HepG2 (cell line): ENCODE results near the gene ENTPD2. TPM values are rescaled to one million over a fixed set of nuclear protein-coding genes. Genes with fewer than 3 reads are reported as not detected.

Experiments
- BRF2 ChIP-seq: sonication (generic); formaldehyde crosslinking; IDR thresholded peaks from 2 replicates; pipeline ENCODE4 v1.8.1; 2022; ENCODE audit warnings: mild to moderate bottlenecking, missing genetic modification reagents
- CEBPZ ChIP-seq: IDR thresholded peaks from 2 replicates; pipeline ENCODE4 v1.6.1; 2012; ENCODE audit warnings: low read length, improper control_type of control experiment
- GLI4 ChIP-seq: sonication (generic); formaldehyde crosslinking; IDR thresholded peaks from 2 replicates; pipeline ENCODE4 v1.5.1; 2020; ENCODE audit warnings: missing genetic modification reagents, mild to moderate bottlenecking, moderate library complexity, borderline replicate concordance
- HNF4A ChIP-seq: sonication (generic); formaldehyde crosslinking; IDR thresholded peaks from 2 replicates; pipeline ENCODE4 v1.4.0; 2020; ENCODE audit warnings: missing genetic modification reagents
- IRX3 ChIP-seq: sonication (generic); formaldehyde crosslinking; IDR thresholded peaks from 2 replicates; pipeline ENCODE4 v1.8.1; 2023; ENCODE audit warnings: mild to moderate bottlenecking, low read depth, missing genetic modification reagents, borderline replicate concordance
- KDM5B ChIP-seq: sonication (generic); formaldehyde crosslinking; IDR thresholded peaks from 2 replicates; pipeline ENCODE4 v1.4.0; 2020; ENCODE audit warnings: missing genetic modification reagents, mild to moderate bottlenecking, borderline replicate concordance
- MTA1 ChIP-seq: sonication (generic); formaldehyde crosslinking; IDR thresholded peaks from 2 replicates; pipeline ENCODE4 v1.4.0; 2020; ENCODE audit warnings: missing genetic modification reagents, mild to moderate bottlenecking, borderline replicate concordance
- NFIB ChIP-seq: sonication (generic); formaldehyde crosslinking; IDR thresholded peaks from 2 replicates; pipeline ENCODE4 v1.9.0; 2021; ENCODE audit warnings: missing genetic modification reagents, mild to moderate bottlenecking, borderline replicate concordance
- NFRKB ChIP-seq: fragments of 450-650 bp; IDR thresholded peaks from 2 replicates; pipeline ENCODE4 v1.6.1; 2017
- SCMH1 ChIP-seq: sonication (generic); formaldehyde crosslinking; IDR thresholded peaks from 2 replicates; pipeline ENCODE4 v1.9.0; 2021; ENCODE audit warnings: missing genetic modification reagents, mild to moderate bottlenecking, borderline replicate concordance
- ZNF253 ChIP-seq: sonication (generic); formaldehyde crosslinking; IDR thresholded peaks from 2 replicates; pipeline ENCODE4 v1.8.0; 2022; ENCODE audit warnings: mild to moderate bottlenecking, missing genetic modification reagents, borderline replicate concordance
- ZNF354B ChIP-seq: sonication (generic); formaldehyde crosslinking; IDR thresholded peaks from 2 replicates; pipeline ENCODE4 v1.8.0; 2022; ENCODE audit warnings: mild to moderate bottlenecking, missing genetic modification reagents
- ZNF44 ChIP-seq: sonication (generic); formaldehyde crosslinking; IDR thresholded peaks from 2 replicates; pipeline ENCODE4 v1.5.1; 2020; ENCODE audit warnings: mild to moderate bottlenecking, missing genetic modification reagents
- ZNF558 ChIP-seq: sonication (generic); formaldehyde crosslinking; IDR thresholded peaks from 2 replicates; pipeline ENCODE4 v1.9.0; 2022; ENCODE audit warnings: mild to moderate bottlenecking, missing genetic modification reagents, borderline replicate concordance
- ZNF878 ChIP-seq: sonication (generic); formaldehyde crosslinking; IDR thresholded peaks from 2 replicates; pipeline ENCODE4 v1.8.1; 2023; ENCODE audit warnings: mild to moderate bottlenecking, missing genetic modification reagents, moderate library complexity
- polyA plus RNA-seq, 8 experiments: library from polyadenylated mRNA; depleted of rRNA in 3 of 8; stranded (reverse) in 7 of 8; unstranded in 1 of 8; fragments of >200 nt; fragmentation: Illumina TruSeq in 4 of 8; extraction: Trizol in 4 of 8; gene quantifications; 2 replicates each; pipeline versions ENCODE4 v1.2.1 to v1.2.3, GENCODE V29; 2011 to 2016; ENCODE audit warnings: low read depth in 4 of 8, missing spikeins in 1 of 8, mixed read lengths in 1 of 8; ENCODE audit not compliant: insufficient read depth in 1 of 8
- total RNA-seq, 5 experiments: library from RNA; depleted of rRNA; stranded (reverse); fragments of >200 nt; fragmentation: Illumina TruSeq; extraction: Trizol; gene quantifications; 2 replicates each; pipeline ENCODE4 v1.2.3, GENCODE V29; 2016; ENCODE audit warnings: low read depth in 1 of 5
- TF ChIP-seq, protein P1 (sequence below): IDR thresholded peaks from 2 replicates; pipeline ENCODE4 v1.6.1; 2012; ENCODE audit warnings: low read depth, low read length, improper control_type of control experiment
- TF ChIP-seq, protein P2 (sequence below): sonication (generic); formaldehyde crosslinking; IDR thresholded peaks from 2 replicates; pipeline ENCODE4 v1.9.0; 2022; ENCODE audit warnings: missing genetic modification reagents, mild to moderate bottlenecking, borderline replicate concordance
- TF ChIP-seq, protein P3 (sequence below): sonication (generic); formaldehyde crosslinking; IDR thresholded peaks from 2 replicates; pipeline ENCODE4 v1.5.1; 2020; ENCODE audit warnings: missing genetic modification reagents, mild to moderate bottlenecking, borderline replicate concordance

ENTPD2 gene
- total and polyA plus RNA-seq, 2 of the 13 experiments (the other 11 are each of a cell fraction or from before 2014, with no cell fraction given): 0.95 to 3.2 TPM

- no peak for TF ChIP-seq CEBPZ
- no peak for TF ChIP-seq BRF2 (CRISPR knock-in tag)
- TF ChIP-seq SCMH1: no peak
- no peak for TF ChIP-seq NFIB (CRISPR knock-in tag)
- TF ChIP-seq, protein P1, sequence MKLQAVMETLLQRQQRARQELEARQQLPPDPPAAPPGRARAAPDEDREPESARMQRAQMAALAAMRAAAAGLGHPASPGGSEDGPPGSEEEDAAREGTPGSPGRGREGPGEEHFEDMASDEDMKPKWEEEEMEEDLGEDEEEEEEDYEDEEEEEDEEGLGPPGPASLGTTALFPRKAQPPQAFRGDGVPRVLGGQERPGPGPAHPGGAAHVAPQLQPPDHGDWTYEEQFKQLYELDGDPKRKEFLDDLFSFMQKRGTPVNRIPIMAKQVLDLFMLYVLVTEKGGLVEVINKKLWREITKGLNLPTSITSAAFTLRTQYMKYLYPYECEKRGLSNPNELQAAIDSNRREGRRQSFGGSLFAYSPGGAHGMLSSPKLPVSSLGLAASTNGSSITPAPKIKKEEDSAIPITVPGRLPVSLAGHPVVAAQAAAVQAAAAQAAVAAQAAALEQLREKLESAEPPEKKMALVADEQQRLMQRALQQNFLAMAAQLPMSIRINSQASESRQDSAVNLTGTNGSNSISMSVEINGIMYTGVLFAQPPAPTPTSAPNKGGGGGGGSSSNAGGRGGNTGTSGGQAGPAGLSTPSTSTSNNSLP: no peak
- TF ChIP-seq, protein P2, sequence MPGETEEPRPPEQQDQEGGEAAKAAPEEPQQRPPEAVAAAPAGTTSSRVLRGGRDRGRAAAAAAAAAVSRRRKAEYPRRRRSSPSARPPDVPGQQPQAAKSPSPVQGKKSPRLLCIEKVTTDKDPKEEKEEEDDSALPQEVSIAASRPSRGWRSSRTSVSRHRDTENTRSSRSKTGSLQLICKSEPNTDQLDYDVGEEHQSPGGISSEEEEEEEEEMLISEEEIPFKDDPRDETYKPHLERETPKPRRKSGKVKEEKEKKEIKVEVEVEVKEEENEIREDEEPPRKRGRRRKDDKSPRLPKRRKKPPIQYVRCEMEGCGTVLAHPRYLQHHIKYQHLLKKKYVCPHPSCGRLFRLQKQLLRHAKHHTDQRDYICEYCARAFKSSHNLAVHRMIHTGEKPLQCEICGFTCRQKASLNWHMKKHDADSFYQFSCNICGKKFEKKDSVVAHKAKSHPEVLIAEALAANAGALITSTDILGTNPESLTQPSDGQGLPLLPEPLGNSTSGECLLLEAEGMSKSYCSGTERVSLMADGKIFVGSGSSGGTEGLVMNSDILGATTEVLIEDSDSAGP: peak; percentile 72; the same call in 1 of the 2 replicates
- TF ChIP-seq MTA1 (CRISPR knock-in tag): no peak
- TF ChIP-seq, protein P3, sequence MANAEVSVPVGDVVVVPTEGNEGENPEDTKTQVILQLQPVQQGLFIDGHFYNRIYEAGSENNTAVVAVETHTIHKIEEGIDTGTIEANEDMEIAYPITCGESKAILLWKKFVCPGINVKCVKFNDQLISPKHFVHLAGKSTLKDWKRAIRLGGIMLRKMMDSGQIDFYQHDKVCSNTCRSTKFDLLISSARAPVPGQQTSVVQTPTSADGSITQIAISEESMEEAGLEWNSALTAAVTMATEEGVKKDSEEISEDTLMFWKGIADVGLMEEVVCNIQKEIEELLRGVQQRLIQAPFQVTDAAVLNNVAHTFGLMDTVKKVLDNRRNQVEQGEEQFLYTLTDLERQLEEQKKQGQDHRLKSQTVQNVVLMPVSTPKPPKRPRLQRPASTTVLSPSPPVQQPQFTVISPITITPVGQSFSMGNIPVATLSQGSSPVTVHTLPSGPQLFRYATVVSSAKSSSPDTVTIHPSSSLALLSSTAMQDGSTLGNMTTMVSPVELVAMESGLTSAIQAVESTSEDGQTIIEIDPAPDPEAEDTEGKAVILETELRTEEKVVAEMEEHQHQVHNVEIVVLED (CRISPR knock-in tag): peak; percentile 31; the same call in 1 of the 2 replicates
- TF ChIP-seq NFRKB: no peak
- TF ChIP-seq KDM5B (CRISPR knock-in tag): no peak
- TF ChIP-seq ZNF354B (CRISPR knock-in tag): no peak
- TF ChIP-seq ZNF558 (CRISPR knock-in tag): no peak
- no peak for TF ChIP-seq GLI4 (CRISPR knock-in tag)
- TF ChIP-seq ZNF44: no peak
- peak; percentile 31; the same call in 1 of the 2 replicates for TF ChIP-seq HNF4A
- TF ChIP-seq ZNF878 (CRISPR knock-in tag): no peak
- no peak for TF ChIP-seq IRX3 (CRISPR knock-in tag)
- 0 out of 2 replicates have a peak, but pooled peaks have one; percentile 33 for TF ChIP-seq ZNF253 (CRISPR knock-in tag)
Observed at GRCh38 chr9:137064027-137064879, 10.4 kb upstream of the ENTPD2 start (continued).
